Kidney (tissue), 14 donors: ENCODE measurements around the gene PHKG1. TPM values are rescaled to one million over a fixed set of nuclear protein-coding genes. Genes with fewer than 3 reads are reported as not detected.
"Not testable (repeated sequence)": the region's sequence is repeated elsewhere in the genome, so short reads cannot be mapped to it uniquely, and the experiment has no call there.

Source experiments
- DNase-seq, 5 donors: peaks; one replicate each; pipeline ENCODE4 v3.0.0-alpha.2; 2013 to 2020
- FAIRE-seq: peaks from 2 replicates; lab custom pipeline; 2012; peaks lifted over from hg19 to GRCh38; lab: Jason Lieb, UNC
- H3K27ac ChIP-seq, 2 donors: one replicate each; pipeline ENCODE4 v1.7.0; 2013; ENCODE audit warnings: low read depth in 2 of 2, low read length in 2 of 2, inconsistent platforms in 1 of 2
- H3K27me3 ChIP-seq: one replicate; pipeline ENCODE4 v1.7.1; 2013; ENCODE audit warnings: low read length, inconsistent platforms; ENCODE audit not compliant: control insufficient read depth, insufficient read depth
- H3K36me3 ChIP-seq, 3 donors: one replicate each; pipeline versions ENCODE4 v1.7.0 to v1.7.1; 2013; ENCODE audit warnings: low read length in 3 of 3, control low read depth in 1 of 3, inconsistent platforms in 1 of 3; ENCODE audit not compliant: insufficient read depth in 3 of 3, control insufficient read depth in 2 of 3
- H3K4me1 ChIP-seq, 3 donors: one replicate each; pipeline versions ENCODE4 v1.7.0 to v1.7.1; 2013; ENCODE audit warnings: low read length in 3 of 3, inconsistent platforms in 1 of 3, low read depth in 1 of 3; ENCODE audit not compliant: control insufficient read depth in 2 of 3, insufficient read depth in 2 of 3
- H3K4me3 ChIP-seq, 3 donors: one replicate each; pipeline versions ENCODE4 v1.7.0 to v1.8.1; 2013; ENCODE audit warnings: low read length in 3 of 3, control low read depth in 1 of 3, inconsistent platforms in 1 of 3
- H3K9ac ChIP-seq, 3 donors: one replicate each; pipeline versions ENCODE4 v1.7.0 to v1.7.1; 2013; ENCODE audit warnings: low read length in 3 of 3, control low read depth in 1 of 3, inconsistent platforms in 1 of 3
- H3K9me3 ChIP-seq, 3 donors: one replicate each; pipeline versions ENCODE4 v1.7.0 to v1.7.1; 2013; ENCODE audit warnings: low read length in 3 of 3, control low read depth in 1 of 3, inconsistent platforms in 1 of 3; ENCODE audit not compliant: control insufficient read depth in 2 of 3, insufficient read depth in 1 of 3
- CTCF ChIP-seq: IDR thresholded peaks from 3 replicates; pipeline ENCODE4 v1.5.1; 2012; ENCODE audit warnings: mild to moderate bottlenecking, moderate library complexity, borderline replicate concordance; ENCODE audit not compliant: insufficient read depth; ENCODE audit errors: extremely low read depth
- intact Hi-C: fragments of 100-400 bp; cut with DNase I; formaldehyde crosslinking; loops from one replicate; pipeline ENCODE4 v1.11.1; 2022
- polyA plus RNA-seq: library from polyadenylated mRNA; stranded (reverse); fragments of 350-450 nt; fragmentation: Illumina TruSeq; extraction: RNeasy Lipid Tissue Mini Kit (QIAGEN cat#74804); gene quantifications from one replicate; pipeline ENCODE4 v1.2.3, GENCODE V29; 2014; ENCODE audit warnings: low read depth, low replicate concordance; ENCODE audit not compliant: insufficient read depth
- total RNA-seq: library from RNA; stranded (reverse); fragmentation: NEBNext Ultra II Directional; extraction: Animal tissue kit (Norgen Biotek cat#: 25700); gene quantifications from one replicate; pipeline ENCODE4 v1.2.1, GENCODE V29; 2021
- donor health status: control.
- donor health status: control.
- donor health status: control.
- donor health status: control.
- donor health status: control.
- donor health status: DM: yes; HTN: yes; CAD: no.
- donor health status: Normal renal cell carcinoma (clear cell type).

The PHKG1 gene
- total and polyA plus RNA-seq, 2 donors from 2014 or later = 0.91 TPM; not detected in 1

- FAIRE-seq (no peak), DNase-seq (peak in 3 of 5 donors; percentile 33 to 70 (median 68))
- H3K27me3 ChIP-seq = no peaks in the 10 kb centered on the region
- peak overlapping the region; percentile 93 to 95 for H3K27ac ChIP-seq
- H3K9ac ChIP-seq = peak overlapping the region; percentile 86 to 99 (median 98)
- no peak for TF ChIP-seq CTCF
- no peaks in the 10 kb centered on the region for H3K9me3 ChIP-seq
- peaks cover 3 to 35% (median 16%) of the 10 kb centered on the region in 3 donors for H3K36me3 ChIP-seq
- intact Hi-C loops = no loop called here
- H3K4me3 ChIP-seq = peak overlapping the region; percentile 98 to 100 (median 98)
- H3K4me1 ChIP-seq = peaks cover 0 to 6% (median 0%) of the 10 kb centered on the region in 3 donors
Measured at GRCh38 chr7:56105508-56105907, 12.8 kb upstream of the PHKG1 start.

GRCh38 chr7:56104138-56104537 is 11.4 kb upstream of the PHKG1 start:
- H3K4me1 ChIP-seq, H3K27ac ChIP-seq, H3K9ac ChIP-seq, FAIRE-seq, H3K4me3 ChIP-seq, intact Hi-C loops, H3K27me3 ChIP-seq, DNase-seq, H3K9me3 ChIP-seq: not testable (repeated sequence)
- peaks cover 3 to 46% (median 20%) of the 10 kb centered on the region in 3 donors for H3K36me3 ChIP-seq

- no peak for FAIRE-seq
- no peak for TF ChIP-seq CTCF
- Histone ChIP-seq H3K36me3 (peaks cover 3 to 46% (median 20%) of the 10 kb centered on the region in 3 donors), H3K4me3 (no peak overlapping the region), H3K4me1 (no peaks in the 10 kb centered on the region), H3K27ac (no peak overlapping the region), H3K9ac (no peak overlapping the region), H3K9me3 (no peaks in the 10 kb centered on the region), H3K27me3 (no peaks in the 10 kb centered on the region)
- DNase-seq = no peak
- intact Hi-C loops = no loop called here
Measured at GRCh38 chr7:56099653-56100052, 6.9 kb upstream of the PHKG1 start.

- H3K9ac ChIP-seq, H3K4me3 ChIP-seq, H3K27me3 ChIP-seq, FAIRE-seq, DNase-seq, H3K27ac ChIP-seq, H3K9me3 ChIP-seq, intact Hi-C loops, H3K4me1 ChIP-seq: not testable (repeated sequence)
- peaks cover 3 to 36% (median 14%) of the 10 kb centered on the region in 3 donors for H3K36me3 ChIP-seq
Measured at GRCh38 chr7:56098187-56099008, 5.6 kb upstream of the PHKG1 start.
